ENCODE data around the gene TMEM69. TPM values are rescaled to one million over a fixed set of nuclear protein-coding genes. Genes with fewer than 3 reads are reported as not detected.
A peak's percentile ranks its signal among the peaks of the same experiment; 100 is the strongest.

TMEM69 gene
- total and polyA plus RNA-seq, 7 experiments from 2014 or later = 12.7 to 65.2 (median 22.1) TPM

GRCh38 chr1:45684402-45684801 is 3.6 kb upstream of the TMEM69 start:
- H3K27me3 Mint-ChIP-seq = no peaks in the 10 kb centered on the region
- no peak overlapping the region for H3K27ac ChIP-seq (ENCODE audit: low read depth, low read length)
- H3K4me3 Mint-ChIP-seq = peak overlapping the region; percentile 76 to 100 (median 99)
- peak overlapping the region in 4 of 9 donors; percentile 34 to 100 (median 81) for H3K27ac Mint-ChIP-seq
- H3K36me3 ChIP-seq (ENCODE audit: control insufficient read depth in 2 of 3, insufficient read depth in 3 of 3, low read length in 3 of 3) = peaks cover 0 to 5% (median 0%) of the 10 kb centered on the region in 3 experiments
- DNase-seq (no peak), ATAC-seq (no peak)
- H3K9me3 ChIP-seq (ENCODE audit: control insufficient read depth in 2 of 3, low read length in 3 of 3) = no peaks in the 10 kb centered on the region
- peaks cover 32 to 78% (median 59%) of the 10 kb centered on the region in 7 donors for H3K4me1 Mint-ChIP-seq
- CTCF ChIA-PET = no interaction called here
- H3K9me3 Mint-ChIP-seq = no peaks in the 10 kb centered on the region
- H3K4me3 ChIP-seq (ENCODE audit: low read length) = no peak overlapping the region
- POLR2A ChIA-PET = interaction anchor here (1.6 to 2.0 kb wide), 3 partner anchors 11 to 65 kb away, joined by 4 to 12 read pairs (median 7); no protein-coding TSS in a partner anchor
- intact Hi-C loops (cut with micrococcal nuclease) = loop anchor here (10.0 kb wide), 3 partner anchors 910 to 1710 kb away; partner anchors contain the start of genes ATP6V0B (in 1 of the 2), B4GALT2 (in 1 of the 2), DPH2 (in 1 of the 2) and ERI3 (in 1 of the 2)
- H3K27me3 ChIP-seq (ENCODE audit: control insufficient read depth in 2 of 2, insufficient read depth in 2 of 2, low read length in 2 of 2) = no peaks in the 10 kb centered on the region
- H3K4me1 ChIP-seq (ENCODE audit: control insufficient read depth in 2 of 2, insufficient read depth in 2 of 2, low read length in 2 of 2) = peaks cover 39 to 44% of the 10 kb centered on the region in 2 donors
- H3K36me3 Mint-ChIP-seq = peaks cover 0 to 3% (median 0%) of the 10 kb centered on the region in 5 donors

- peaks cover 0 to 5% (median 0%) of the 10 kb centered on the region in 3 experiments for H3K36me3 ChIP-seq (ENCODE audit: control insufficient read depth in 2 of 3, insufficient read depth in 3 of 3, low read length in 3 of 3)
- DNase-seq = no peak
- peak overlapping the region; percentile 86 for H3K4me3 ChIP-seq (ENCODE audit: low read length)
- H3K27ac Mint-ChIP-seq = peak overlapping the region; percentile 99 to 100 (median 100)
- H3K27me3 Mint-ChIP-seq = no peaks in the 10 kb centered on the region
- no peak for ATAC-seq
- no peaks in the 10 kb centered on the region for H3K9me3 ChIP-seq (ENCODE audit: control insufficient read depth in 2 of 3, low read length in 3 of 3)
- no peaks in the 10 kb centered on the region for H3K9me3 Mint-ChIP-seq
- peak overlapping the region; percentile 95 to 100 (median 99) for H3K4me3 Mint-ChIP-seq
- CTCF ChIA-PET = interaction anchor here (0.6 to 1.3 kb wide), 9 partner anchors 13 to 382 kb away, joined by 3 to 4 read pairs (median 3); partner anchors contain the start of gene TESK2
- no peaks in the 10 kb centered on the region for H3K27me3 ChIP-seq (ENCODE audit: control insufficient read depth in 2 of 2, insufficient read depth in 2 of 2, low read length in 2 of 2)
- peaks cover 39 to 42% of the 10 kb centered on the region in 2 donors for H3K4me1 ChIP-seq (ENCODE audit: control insufficient read depth in 2 of 2, insufficient read depth in 2 of 2, low read length in 2 of 2)
- peak overlapping the region; percentile 94 for H3K27ac ChIP-seq (ENCODE audit: low read depth, low read length)
- intact Hi-C loops (cut with micrococcal nuclease) = loop anchor here (1.0 to 10.0 kb wide), 20 partner anchors 117 to 1711 kb away; partner anchors contain the start of genes DMAP1 (in 2 of the 2), EIF2B3 (in 2 of the 2), LRRC41 (in 2 of the 2) and PLK3 (in 2 of the 2)
- peaks cover 0 to 3% (median 0%) of the 10 kb centered on the region in 5 donors for H3K36me3 Mint-ChIP-seq
- POLR2A ChIA-PET = interaction anchor here (0.5 to 2.6 kb wide), 23 partner anchors 10 to 1053 kb away, joined by 3 to 31 read pairs (median 4); partner anchors contain the start of genes AKR1A1, CCDC163, LRRC41 and MMACHC
- peaks cover 31 to 72% (median 56%) of the 10 kb centered on the region in 7 donors for H3K4me1 Mint-ChIP-seq
These were observed 2.5 kb upstream of the TMEM69 start for GRCh38 chr1:45685308-45686014.

GRCh38 chr1:45686015-45686287 is 2.0 kb upstream of the TMEM69 start:
- ATAC-seq (no peak), DNase-seq (peak in 6 of 9 donors; percentile 66 to 76 (median 70))
- POLR2A ChIA-PET = interaction anchor here (0.5 to 2.6 kb wide), 27 partner anchors 10 to 1473 kb away, joined by 3 to 31 read pairs (median 3); partner anchors contain the start of genes AKR1A1, CCDC163, DMAP1 and LRRC41
- H3K36me3 ChIP-seq (ENCODE audit: control insufficient read depth in 2 of 3, insufficient read depth in 3 of 3, low read length in 3 of 3) = peaks cover 0 to 5% (median 0%) of the 10 kb centered on the region in 3 experiments
- peak overlapping the region; percentile 94 for H3K27ac ChIP-seq (ENCODE audit: low read depth, low read length)
- Mint-ChIP-seq H3K4me3 (peak overlapping the region; percentile 95 to 100 (median 99)), H3K27ac (peak overlapping the region; percentile 99 to 100 (median 100)), H3K4me1 (peaks cover 26 to 69% (median 53%) of the 10 kb centered on the region in 7 donors), H3K9me3 (no peaks in the 10 kb centered on the region), H3K36me3 (peaks cover 0 to 5% (median 0%) of the 10 kb centered on the region in 5 donors), H3K27me3 (no peaks in the 10 kb centered on the region)
- no peaks in the 10 kb centered on the region for H3K9me3 ChIP-seq (ENCODE audit: control insufficient read depth in 2 of 3, low read length in 3 of 3)
- H3K4me3 ChIP-seq (ENCODE audit: low read length) = peak overlapping the region; percentile 86
- intact Hi-C loops (cut with micrococcal nuclease) = loop anchor here (1.0 to 10.0 kb wide), 19 partner anchors 117 to 1711 kb away; partner anchors contain the start of genes DMAP1 (in 2 of the 2), EIF2B3 (in 2 of the 2), LRRC41 (in 2 of the 2) and PLK3 (in 2 of the 2)
- CTCF ChIA-PET = interaction anchor here (0.6 to 1.3 kb wide), 9 partner anchors 13 to 382 kb away, joined by 3 to 4 read pairs (median 3); partner anchors contain the start of gene TESK2
- peaks cover 34 to 40% of the 10 kb centered on the region in 2 donors for H3K4me1 ChIP-seq (ENCODE audit: control insufficient read depth in 2 of 2, insufficient read depth in 2 of 2, low read length in 2 of 2)
- no peaks in the 10 kb centered on the region for H3K27me3 ChIP-seq (ENCODE audit: control insufficient read depth in 2 of 2, insufficient read depth in 2 of 2, low read length in 2 of 2)

DNA sequence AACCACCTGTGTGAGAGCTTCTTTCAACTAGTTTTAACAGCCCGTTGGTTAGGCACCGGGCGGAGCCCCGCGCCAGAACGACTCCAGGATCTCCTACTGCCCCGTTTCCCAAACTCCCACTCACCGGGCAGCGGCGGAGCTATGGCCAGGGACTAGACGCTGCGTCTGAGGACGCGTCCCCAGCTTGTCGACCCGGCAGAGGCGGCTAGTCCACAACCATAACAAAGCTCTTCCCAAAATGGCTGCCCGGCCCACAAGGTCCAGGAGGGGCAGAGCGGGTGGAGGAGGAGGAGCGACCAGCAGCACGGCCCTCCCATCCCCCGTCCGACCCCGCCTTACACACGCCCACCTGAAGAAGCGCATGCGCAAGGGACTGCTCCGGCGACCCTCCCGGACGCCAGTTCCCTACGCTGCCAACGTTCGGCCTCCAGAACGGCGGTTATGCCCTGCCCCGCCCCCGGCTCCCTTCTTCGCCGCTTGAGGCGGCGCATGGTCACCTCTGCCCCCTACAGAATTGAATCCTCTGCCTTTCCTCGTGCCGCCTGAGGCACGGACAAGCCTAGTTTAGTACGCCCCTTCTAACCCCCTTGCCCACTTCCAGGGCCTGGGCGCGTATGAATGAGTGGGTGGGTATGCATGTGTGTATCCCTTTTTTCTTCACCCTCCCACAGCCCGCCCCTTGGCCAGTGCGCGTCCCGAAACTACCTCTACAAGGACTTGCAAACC is 1.5 kb upstream of the TMEM69 start, which contains the start of gene GPBP1L1:
TSS of gene GPBP1L1 (minus strand) at position 246 of the 726 bp plus-strand sequence. CDS start 27,446 bp downstream, outside the sequence.
- Histone ChIP-seq H3K27ac (ENCODE audit: low read depth, low read length) (peak within 1 kb of the TSS; percentile 94), H3K36me3 (ENCODE audit: control insufficient read depth in 2 of 3, insufficient read depth in 3 of 3, low read length in 3 of 3) (peaks cover 0 to 7% (median 0%) of the 10 kb centered on the region in 3 experiments), H3K4me3 (ENCODE audit: low read length) (peak within 1 kb of the TSS; percentile 86), H3K4me1 (ENCODE audit: control insufficient read depth in 2 of 2, insufficient read depth in 2 of 2, low read length in 2 of 2) (peaks cover 29 to 35% of the 10 kb centered on the region in 2 donors), H3K27me3 (ENCODE audit: control insufficient read depth in 2 of 2, insufficient read depth in 2 of 2, low read length in 2 of 2) (no peaks in the 10 kb centered on the region), H3K9me3 (ENCODE audit: control insufficient read depth in 2 of 3, low read length in 3 of 3) (no peaks in the 10 kb centered on the region)
- H3K9me3 Mint-ChIP-seq = no peaks in the 10 kb centered on the region
- ATAC-seq (peak; percentile 85), DNase-seq (peak; percentile 94 to 98 (median 97))
- peaks cover 21 to 66% (median 50%) of the 10 kb centered on the region in 7 donors for H3K4me1 Mint-ChIP-seq
- peak within 1 kb of the TSS; percentile 95 to 100 (median 99) for H3K4me3 Mint-ChIP-seq
- H3K27ac Mint-ChIP-seq = peak within 1 kb of the TSS; percentile 99 to 100 (median 100)
- ChIA-PET POLR2A (interaction anchor here (0.5 to 2.6 kb wide), 31 partner anchors 10 to 1473 kb away, joined by 3 to 31 read pairs (median 3); partner anchors contain the start of genes AKR1A1, CCDC163, DMAP1 and LRRC41), CTCF (interaction anchor here (0.7 to 1.3 kb wide), 7 partner anchors 13 to 383 kb away, joined by 3 to 4 read pairs (median 3); partner anchors contain the start of gene TESK2)
- peaks cover 0 to 6% (median 0%) of the 10 kb centered on the region in 5 donors for H3K36me3 Mint-ChIP-seq
- intact Hi-C loops (cut with micrococcal nuclease) = loop anchor here (1.0 to 10.0 kb wide), 28 partner anchors 64 to 1712 kb away; partner anchors contain the start of genes DMAP1 (in 2 of the 2), EIF2B3 (in 2 of the 2), IPP (in 2 of the 2) and LRRC41 (in 2 of the 2)
- H3K27me3 Mint-ChIP-seq = no peaks in the 10 kb centered on the region

DNA sequence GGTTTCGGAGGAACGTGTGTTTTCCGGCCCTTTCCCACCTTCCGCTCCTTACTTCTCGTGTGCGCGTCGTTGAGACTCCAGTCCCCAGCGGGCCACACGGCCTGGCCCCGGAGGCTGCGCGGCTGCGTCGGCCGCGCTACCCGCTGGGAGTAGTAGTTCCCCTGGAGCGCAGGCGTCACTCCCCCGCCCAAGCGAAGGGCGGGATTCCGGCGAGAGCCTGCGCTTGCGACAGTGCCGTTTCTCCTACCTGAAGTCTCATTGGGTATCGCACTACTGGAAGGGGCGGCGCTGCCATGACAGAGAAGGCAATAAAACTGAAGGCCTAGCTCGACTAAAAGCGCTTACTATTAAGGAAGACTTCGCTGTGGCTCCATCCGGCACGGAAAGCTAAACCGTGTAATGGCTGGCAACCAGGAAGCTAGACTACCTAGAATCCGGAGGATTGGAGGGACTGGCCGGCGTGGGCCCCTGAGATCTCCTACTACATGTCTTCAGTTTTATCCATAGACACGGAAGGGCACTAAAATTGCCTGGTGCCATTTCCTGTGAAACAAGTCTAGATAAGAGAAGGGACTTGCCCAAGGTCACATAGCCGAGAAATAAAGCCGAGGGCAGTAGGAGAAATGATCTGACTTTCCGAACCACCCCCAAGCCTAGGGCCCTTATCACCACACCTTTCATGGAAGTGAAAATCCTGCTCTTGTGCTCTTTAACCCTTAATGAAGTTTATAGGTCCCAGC is 797 bp upstream of the TMEM69 start:
- H3K36me3 Mint-ChIP-seq = peaks cover 0 to 7% (median 0%) of the 10 kb centered on the region in 5 donors
- H3K27me3 Mint-ChIP-seq = no peaks in the 10 kb centered on the region
- CTCF ChIA-PET = interaction anchor here (1.1 kb wide), 2 partner anchors 42 to 140 kb away, joined by 3 read pairs; no protein-coding TSS in a partner anchor
- Histone ChIP-seq H3K4me1 (ENCODE audit: control insufficient read depth in 2 of 2, insufficient read depth in 2 of 2, low read length in 2 of 2) (peaks cover 29 to 33% of the 10 kb centered on the region in 2 donors), H3K36me3 (ENCODE audit: control insufficient read depth in 2 of 3, insufficient read depth in 3 of 3, low read length in 3 of 3) (peaks cover 0 to 8% (median under 1%) of the 10 kb centered on the region in 3 experiments), H3K27me3 (ENCODE audit: control insufficient read depth in 2 of 2, insufficient read depth in 2 of 2, low read length in 2 of 2) (no peaks in the 10 kb centered on the region), H3K9me3 (ENCODE audit: control insufficient read depth in 2 of 3, low read length in 3 of 3) (no peaks in the 10 kb centered on the region), H3K27ac (ENCODE audit: low read depth, low read length) (peak overlapping the region; percentile 94), H3K4me3 (ENCODE audit: low read length) (peak overlapping the region; percentile 86)
- intact Hi-C loops (cut with micrococcal nuclease) = loop anchor here (1.0 to 10.0 kb wide), 27 partner anchors 63 to 1712 kb away; partner anchors contain the start of genes DMAP1 (in 2 of the 2), EIF2B3 (in 2 of the 2), IPP (in 2 of the 2) and MAST2 (in 2 of the 2)
- H3K4me1 Mint-ChIP-seq = peaks cover 21 to 60% (median 45%) of the 10 kb centered on the region in 7 donors
- POLR2A ChIA-PET = interaction anchor here (0.6 to 2.6 kb wide), 21 partner anchors 10 to 1474 kb away, joined by 3 to 31 read pairs (median 3); partner anchors contain the start of genes CCDC163, DMAP1, MMACHC and MUTYH
- peak overlapping the region; percentile 95 to 100 (median 99) for H3K4me3 Mint-ChIP-seq
- ATAC-seq (peak; percentile 90), DNase-seq (peak; percentile 88 to 99 (median 97))
- H3K27ac Mint-ChIP-seq = peak overlapping the region; percentile 99 to 100 (median 100)
- no peaks in the 10 kb centered on the region for H3K9me3 Mint-ChIP-seq
